Stimulated activated CD4-positive, alpha-beta T cell treated with anti-CD3 and anti-CD28 coated beads, TNF-alpha, amount 100 ng/mL, for 4 hours (primary cell): ENCODE results near the gene RXRA.
A peak's percentile ranks its signal among the peaks of the same experiment; 100 is the strongest.

ENCODE experiments used
- DNase-seq, 3 experiments: peaks; one replicate each; pipeline ENCODE4 v3.0.0-alpha.2; 2020; ENCODE audit warnings: low read depth in 3 of 3

RXRA gene

GRCh38 chr9:134469041-134469875 is 143.0 kb downstream of the RXRA start:
- DNase-seq = no peak

GRCh38 chr9:134472256-134472655 is 146.0 kb downstream of the RXRA start:
- DNase-seq = no peak

- no peak for DNase-seq
These were observed 147.1 kb downstream of the RXRA start for GRCh38 chr9:134473141-134474054.

- no peak for DNase-seq
These were observed 147.8 kb downstream of the RXRA start for GRCh38 chr9:134474055-134474370.

- peak in 1 of 3 experiments; percentile 29 for DNase-seq
These were observed 148.9 kb downstream of the RXRA start for GRCh38 chr9:134475011-134475790.

- no peak for DNase-seq
These were observed 150.2 kb downstream of the RXRA start for GRCh38 chr9:134476272-134476941.

- no peak for DNase-seq
These were observed 150.7 kb downstream of the RXRA start for GRCh38 chr9:134476942-134477335.

- no peak for DNase-seq
These were observed 151.2 kb downstream of the RXRA start for GRCh38 chr9:134477342-134477925.

- no peak for DNase-seq
These were observed 151.7 kb downstream of the RXRA start for GRCh38 chr9:134477927-134478326.

GRCh38 chr9:134481762-134482161 is 155.5 kb downstream of the RXRA start:
- DNase-seq = no peak

- no peak for DNase-seq
These were observed 156.0 kb downstream of the RXRA start for GRCh38 chr9:134482226-134482625.

- no peak for DNase-seq
These were observed 157.3 kb downstream of the RXRA start for GRCh38 chr9:134483361-134484184.

- no peak for DNase-seq
These were observed 158.2 kb downstream of the RXRA start for GRCh38 chr9:134484479-134484878.

- DNase-seq = no peak
These were observed 159.4 kb downstream of the RXRA start for GRCh38 chr9:134485653-134486052.

- DNase-seq = no peak
These were observed 159.9 kb downstream of the RXRA start for GRCh38 chr9:134486143-134486591.

- DNase-seq = no peak
These were observed 160.3 kb downstream of the RXRA start for GRCh38 chr9:134486596-134486995.
